OCI-LY3 (cell line): ENCODE data around the gene HEXA.

Experiments
- CTCF ChIP-seq: fragments of 200-600, 300-600 bp; sonication (generic); IDR thresholded peaks from 2 replicates; pipeline ENCODE4 v1.5.1; 2014; ENCODE audit warnings: antibody characterized with exemption, low read length, low read depth
- EZH2phosphoT487 ChIP-seq: fragments of 200-600 bp; shearing (Covaris generic); IDR thresholded peaks from 2 replicates; pipeline ENCODE4 v1.6.1; 2018; ENCODE audit warnings: antibody characterized with exemption, mixed run types, low read depth

DNA sequence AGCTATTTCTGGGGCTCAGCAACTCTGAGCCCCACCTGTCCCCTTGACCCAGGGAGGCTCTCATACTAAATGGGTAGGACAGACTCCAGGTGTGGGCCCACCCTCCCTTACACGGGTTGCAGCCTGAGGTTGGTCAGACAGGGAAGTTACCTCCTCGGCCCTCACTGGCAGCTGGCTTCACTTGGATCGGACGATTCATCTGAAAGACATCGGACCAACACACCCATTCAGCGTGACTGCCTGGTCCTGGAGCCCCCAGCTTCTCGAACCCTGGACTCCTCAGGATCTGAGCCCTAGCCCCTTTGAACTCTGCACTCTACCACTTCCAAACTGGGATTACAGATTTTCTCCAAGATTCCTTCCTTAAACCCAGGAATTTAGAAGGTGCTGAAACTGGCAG is 71.2 kb downstream of the HEXA start:
- TF ChIP-seq CTCF (no peak), EZH2phosphoT487 (no peak)
